Jurkat, Clone E6-1 (cell line): ENCODE data around the gene EPHX1.
A peak's percentile ranks its signal among the peaks of the same experiment; 100 is the strongest.
"Not testable (repeated sequence)": the region's sequence is repeated elsewhere in the genome, so short reads cannot be mapped to it uniquely, and the experiment has no call there.

ENCODE experiments used
- DNase-seq: peaks from one replicate; pipeline ENCODE4 v3.0.0-alpha.2; 2011; ENCODE audit warnings: low read depth, low spot score
- H3K4me3 ChIP-seq: 2 replicates; pipeline ENCODE4 v1.5.1; 2011; ENCODE audit warnings: mild to moderate bottlenecking, low read length, control low read depth, moderate library complexity

EPHX1 gene

GRCh38 chr1:225830841-225831240 is 20.9 kb downstream of the EPHX1 start:
- H3K4me3 ChIP-seq, result no peak overlapping the region
- DNase-seq, result no peak

- H3K4me3 ChIP-seq, result no peak overlapping the region
- DNase-seq, result no peak
Observed at GRCh38 chr1:225834417-225835329, 24.7 kb downstream of the EPHX1 start.

GRCh38 chr1:225835856-225836255 is 25.9 kb downstream of the EPHX1 start:
- DNase-seq, result no peak
- no peak overlapping the region for H3K4me3 ChIP-seq

GRCh38 chr1:225836296-225836695 is 26.4 kb downstream of the EPHX1 start:
- not testable (repeated sequence) for DNase-seq, H3K4me3 ChIP-seq

GRCh38 chr1:225838793-225839192 is 28.9 kb downstream of the EPHX1 start:
- H3K4me3 ChIP-seq, result no peak overlapping the region
- DNase-seq, result no peak

GRCh38 chr1:225840223-225840610 is 30.3 kb downstream of the EPHX1 start:
- DNase-seq, result no peak

GRCh38 chr1:225840713-225841112 is 30.8 kb downstream of the EPHX1 start:
- DNase-seq, result no peak
- no peak overlapping the region for H3K4me3 ChIP-seq

More at GRCh38 chr1:225840223-225840610, 30.3 kb downstream of the EPHX1 start:
- no peak overlapping the region for H3K4me3 ChIP-seq

GRCh38 chr1:225842074-225842473 is 32.1 kb downstream of the EPHX1 start:
- no peak for DNase-seq

GRCh38 chr1:225842788-225843425 is 33.0 kb downstream of the EPHX1 start:
- no peak for DNase-seq

More at GRCh38 chr1:225842074-225842473, 32.1 kb downstream of the EPHX1 start:
- H3K4me3 ChIP-seq, result no peak overlapping the region

GRCh38 chr1:225843426-225843795 is 33.5 kb downstream of the EPHX1 start:
- no peak overlapping the region for H3K4me3 ChIP-seq
- no peak for DNase-seq

More at GRCh38 chr1:225842788-225843425, 33.0 kb downstream of the EPHX1 start:
- no peak overlapping the region for H3K4me3 ChIP-seq

GRCh38 chr1:225844236-225845061 is 34.5 kb downstream of the EPHX1 start:
- no peak overlapping the region for H3K4me3 ChIP-seq
- DNase-seq, result no peak

- H3K4me3 ChIP-seq, result no peak overlapping the region
- no peak for DNase-seq
Observed at GRCh38 chr1:225845097-225845496, 35.2 kb downstream of the EPHX1 start.

- H3K4me3 ChIP-seq, result no peak overlapping the region
- DNase-seq, result peak; percentile 39
Observed at GRCh38 chr1:225845571-225846259, 35.8 kb downstream of the EPHX1 start.

- no peak for DNase-seq
- H3K4me3 ChIP-seq, result no peak overlapping the region
Observed at GRCh38 chr1:225846331-225847310, 36.7 kb downstream of the EPHX1 start.

- no peak for DNase-seq
Observed at GRCh38 chr1:225847610-225848009, 37.7 kb downstream of the EPHX1 start.

GRCh38 chr1:225848030-225848955 is 38.4 kb downstream of the EPHX1 start:
- DNase-seq, result peak; percentile 83
- peak overlapping the region; percentile 20 for H3K4me3 ChIP-seq

More at GRCh38 chr1:225847610-225848009, 37.7 kb downstream of the EPHX1 start:
- H3K4me3 ChIP-seq, result no peak overlapping the region

GRCh38 chr1:225849925-225850324 is 40.0 kb downstream of the EPHX1 start:
- DNase-seq, result no peak
- no peak overlapping the region for H3K4me3 ChIP-seq
